Right lobe of liver (tissue), 4 donors: ENCODE results near the gene HMOX2.

Experiments
- POLR2A ChIP-seq: fragments of 450-650 bp; IDR thresholded peaks from one replicate; pipeline ENCODE4 v1.6.1; 2017; ENCODE audit warnings: antibody characterized with exemption, mild to moderate bottlenecking
- TF ChIP-seq, protein P1 (sequence below), 4 donors: fragments of 200-600 bp in 3 of 4; fragments of 450-650 bp in 1 of 4; IDR thresholded peaks; one replicate each; pipeline versions ENCODE4 v1.5.1 to v1.8.0; 2016 to 2022; ENCODE audit warnings: antibody characterized with exemption in 4 of 4, mild to moderate bottlenecking in 2 of 4
- donor health status: DM: no; HTN: no; CAD: no.
- donor health status: DM: no; HTN: no; CAD: no.
- donor health status: DM: no; HTN: yes; CAD: no.

DNA sequence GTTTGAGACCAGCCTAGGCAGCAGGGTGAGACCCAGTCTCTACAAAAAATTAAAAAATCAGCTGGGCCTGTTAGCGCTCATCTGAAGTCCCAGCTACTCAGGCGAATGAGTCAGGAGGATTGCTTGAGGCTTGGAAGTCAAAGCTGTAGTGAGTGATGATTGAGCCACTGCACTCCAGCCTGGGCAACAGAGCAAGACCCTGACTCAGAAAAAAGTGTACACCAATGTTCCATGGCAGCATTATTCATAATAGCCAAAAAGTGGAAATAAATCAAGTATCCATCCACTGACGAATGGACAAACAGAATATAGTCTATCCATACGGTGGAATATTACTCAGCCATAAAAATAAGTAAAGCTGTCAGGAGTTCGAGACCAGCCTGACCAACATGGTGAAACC lies 4.3 kb upstream of the HMOX2 start:
- no peak for TF ChIP-seq POLR2A
- TF ChIP-seq, protein P1, sequence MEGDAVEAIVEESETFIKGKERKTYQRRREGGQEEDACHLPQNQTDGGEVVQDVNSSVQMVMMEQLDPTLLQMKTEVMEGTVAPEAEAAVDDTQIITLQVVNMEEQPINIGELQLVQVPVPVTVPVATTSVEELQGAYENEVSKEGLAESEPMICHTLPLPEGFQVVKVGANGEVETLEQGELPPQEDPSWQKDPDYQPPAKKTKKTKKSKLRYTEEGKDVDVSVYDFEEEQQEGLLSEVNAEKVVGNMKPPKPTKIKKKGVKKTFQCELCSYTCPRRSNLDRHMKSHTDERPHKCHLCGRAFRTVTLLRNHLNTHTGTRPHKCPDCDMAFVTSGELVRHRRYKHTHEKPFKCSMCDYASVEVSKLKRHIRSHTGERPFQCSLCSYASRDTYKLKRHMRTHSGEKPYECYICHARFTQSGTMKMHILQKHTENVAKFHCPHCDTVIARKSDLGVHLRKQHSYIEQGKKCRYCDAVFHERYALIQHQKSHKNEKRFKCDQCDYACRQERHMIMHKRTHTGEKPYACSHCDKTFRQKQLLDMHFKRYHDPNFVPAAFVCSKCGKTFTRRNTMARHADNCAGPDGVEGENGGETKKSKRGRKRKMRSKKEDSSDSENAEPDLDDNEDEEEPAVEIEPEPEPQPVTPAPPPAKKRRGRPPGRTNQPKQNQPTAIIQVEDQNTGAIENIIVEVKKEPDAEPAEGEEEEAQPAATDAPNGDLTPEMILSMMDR (IDR thresholded peaks at IDR 0.05): no peak
